Measurements from ENCODE around the gene SDCCAG8.

- TF ChIP-seq CTCF (IDR thresholded peaks at IDR 0.05; ENCODE audit: insufficient read depth, low read depth, low read length) (no peak), EZH2 (IDR thresholded peaks at IDR 0.05; ENCODE audit: insufficient read depth, low read length) (no peak)
Measured at GRCh38 chr1:243396424-243396823, 140.6 kb downstream of the SDCCAG8 start.

Data from astrocyte (in vitro differentiated cells and primary cell).